GM10847 (cell line): Measurements from ENCODE around the gene TINAG.

Experiments used
- POLR2A ChIP-seq: IDR thresholded peaks from 2 replicates; pipeline ENCODE4 v1.6.1; 2011; ENCODE audit not compliant: insufficient read length; ENCODE audit errors: extremely low read depth

TINAG gene, protein sequence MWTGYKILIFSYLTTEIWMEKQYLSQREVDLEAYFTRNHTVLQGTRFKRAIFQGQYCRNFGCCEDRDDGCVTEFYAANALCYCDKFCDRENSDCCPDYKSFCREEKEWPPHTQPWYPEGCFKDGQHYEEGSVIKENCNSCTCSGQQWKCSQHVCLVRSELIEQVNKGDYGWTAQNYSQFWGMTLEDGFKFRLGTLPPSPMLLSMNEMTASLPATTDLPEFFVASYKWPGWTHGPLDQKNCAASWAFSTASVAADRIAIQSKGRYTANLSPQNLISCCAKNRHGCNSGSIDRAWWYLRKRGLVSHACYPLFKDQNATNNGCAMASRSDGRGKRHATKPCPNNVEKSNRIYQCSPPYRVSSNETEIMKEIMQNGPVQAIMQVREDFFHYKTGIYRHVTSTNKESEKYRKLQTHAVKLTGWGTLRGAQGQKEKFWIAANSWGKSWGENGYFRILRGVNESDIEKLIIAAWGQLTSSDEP

DNA sequence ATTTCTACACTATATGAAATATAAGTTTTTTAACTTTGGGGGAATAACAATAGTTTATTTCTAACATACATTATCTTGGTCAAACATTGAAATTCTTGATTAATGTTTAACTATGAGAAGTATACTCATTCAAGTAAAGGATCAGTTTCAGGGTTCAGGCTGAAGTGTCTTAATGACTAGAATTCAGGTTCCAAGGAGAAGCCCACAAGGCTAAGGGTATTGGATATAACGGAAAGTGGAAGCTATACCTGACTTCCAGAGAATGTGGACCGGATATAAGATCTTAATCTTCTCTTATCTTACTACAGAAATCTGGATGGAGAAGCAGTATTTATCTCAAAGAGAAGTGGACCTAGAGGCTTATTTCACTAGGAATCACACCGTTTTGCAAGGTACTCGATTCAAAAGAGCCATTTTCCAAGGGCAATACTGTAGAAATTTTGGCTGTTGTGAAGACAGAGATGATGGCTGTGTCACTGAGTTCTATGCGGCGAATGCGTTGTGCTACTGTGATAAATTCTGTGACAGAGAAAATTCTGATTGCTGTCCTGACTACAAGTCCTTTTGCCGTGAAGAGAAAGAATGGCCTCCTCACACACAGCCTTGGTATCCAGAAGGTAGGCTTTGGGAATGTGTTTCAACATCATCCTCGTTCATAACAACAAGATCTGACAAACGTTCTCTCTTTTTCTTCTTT, at the start of gene TINAG:
Gene TINAG (plus strand): TSS at position 153 of the 697 bp plus-strand sequence. CDS start 110 bp downstream, at position 263.
- no peak for TF ChIP-seq POLR2A

- no peak for TF ChIP-seq POLR2A
Measured at GRCh38 chr6:54260025-54260424, 48.2 kb upstream of the TINAG start.

DNA sequence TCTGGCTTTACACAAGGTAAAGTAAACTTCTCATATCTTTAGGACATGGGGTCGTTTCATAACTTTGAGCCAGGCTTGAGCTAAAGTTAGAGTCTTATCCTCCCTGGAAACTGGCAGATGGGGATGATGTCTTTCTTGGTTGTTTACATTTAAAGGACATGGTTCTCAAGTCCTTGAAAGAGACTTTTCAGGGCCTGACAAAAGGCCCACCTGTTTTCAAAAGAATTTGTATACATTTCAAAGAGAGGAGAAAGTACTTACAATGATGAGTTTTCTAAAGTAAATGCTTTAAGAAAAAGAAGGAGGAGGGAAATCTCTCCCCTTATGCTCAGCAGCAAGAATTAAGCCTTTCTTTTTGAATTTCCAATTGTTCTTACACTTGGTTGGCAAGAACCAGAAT, 45.7 kb upstream of the TINAG start:
- no peak for TF ChIP-seq POLR2A

DNA sequence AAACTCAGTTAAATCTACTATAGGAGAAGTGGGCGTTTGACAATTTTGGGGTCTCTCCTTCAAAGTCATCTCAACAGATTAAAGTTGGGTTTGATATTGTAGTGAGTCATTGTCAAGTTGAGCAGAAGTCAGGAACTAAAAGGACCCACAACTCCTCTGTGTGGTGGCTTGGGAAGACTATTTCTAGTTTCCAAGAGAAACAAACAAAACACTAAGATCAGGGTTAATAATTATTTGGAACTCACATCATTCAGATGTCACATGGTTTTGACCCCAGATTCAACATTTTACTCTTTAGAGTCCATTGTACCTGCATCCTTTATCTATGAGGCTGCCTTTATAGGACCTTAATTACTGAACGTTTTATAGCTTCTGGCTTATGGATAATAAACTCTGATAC, 45.3 kb upstream of the TINAG start:
- TF ChIP-seq POLR2A, result no peak

GRCh38 chr6:54264581-54265272, 43.5 kb upstream of the TINAG start:
- TF ChIP-seq POLR2A, result no peak

GRCh38 chr6:54266400-54266923, 41.8 kb upstream of the TINAG start:
- TF ChIP-seq POLR2A, result no peak

DNA sequence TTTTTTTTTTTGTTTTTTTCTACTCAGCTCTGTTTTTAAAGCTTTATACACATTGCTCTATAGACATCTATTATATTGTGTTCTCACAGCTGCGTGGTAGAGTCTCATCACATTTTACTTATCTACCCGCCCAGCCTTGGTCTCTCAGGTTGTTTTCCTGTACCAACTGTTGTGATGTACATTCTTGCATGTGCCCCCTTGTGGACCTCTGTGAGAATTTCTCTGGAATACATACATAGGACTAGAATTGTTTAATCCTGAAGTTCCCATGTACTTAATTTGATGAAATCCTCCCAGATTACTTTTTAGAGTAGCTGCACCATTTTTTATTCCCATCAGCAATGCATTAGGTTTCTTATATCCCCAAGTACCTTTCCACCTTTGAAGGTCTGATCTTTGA, 40.4 kb upstream of the TINAG start:
- no peak for TF ChIP-seq POLR2A

DNA sequence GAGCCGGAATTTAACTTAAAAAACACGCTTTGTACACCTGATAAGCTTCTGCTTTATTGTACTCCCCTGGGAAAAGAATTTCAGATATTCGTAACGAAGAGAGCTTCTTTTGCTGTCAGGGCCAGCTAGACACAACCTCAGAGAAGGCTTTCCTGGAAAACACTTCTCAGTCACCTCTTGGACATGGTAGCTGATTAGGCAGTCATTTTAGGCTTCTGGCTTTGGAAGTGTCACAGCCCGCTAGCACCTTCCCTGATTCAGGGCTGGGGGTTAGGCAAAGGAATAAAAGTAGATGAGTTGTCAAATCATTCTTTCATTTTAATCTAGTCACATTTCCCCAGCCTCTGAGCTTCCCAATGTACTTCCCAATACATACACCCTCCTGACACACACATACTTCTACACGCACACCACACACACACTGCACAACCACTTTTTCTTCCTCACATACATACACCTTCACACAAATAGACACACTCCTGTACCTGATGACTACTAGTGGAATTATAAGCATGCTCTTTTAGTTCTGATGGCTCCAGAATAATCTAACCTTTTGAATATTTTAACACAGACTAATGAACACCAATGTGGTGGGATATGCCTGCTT, 34.9 kb upstream of the TINAG start:
- TF ChIP-seq POLR2A, result no peak

DNA sequence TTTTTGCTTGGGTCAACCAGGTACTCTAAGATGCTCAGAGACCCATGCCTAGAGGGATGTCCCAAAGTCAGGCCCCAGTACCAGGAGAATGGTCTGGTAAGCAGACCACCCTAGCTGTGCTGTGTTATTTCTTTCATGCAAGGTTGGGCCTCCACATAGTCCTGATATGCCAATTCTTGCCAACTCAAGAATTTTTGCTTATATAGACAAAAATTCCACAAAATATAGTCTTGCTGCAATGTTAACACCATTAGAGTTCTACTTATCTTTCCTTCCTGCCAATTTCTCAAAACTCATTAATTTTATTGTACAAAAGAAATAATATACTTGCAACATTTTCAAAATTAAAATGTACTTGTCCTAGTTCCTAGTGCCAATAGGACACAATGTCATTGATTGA, 33.9 kb upstream of the TINAG start:
- TF ChIP-seq POLR2A, result no peak

DNA sequence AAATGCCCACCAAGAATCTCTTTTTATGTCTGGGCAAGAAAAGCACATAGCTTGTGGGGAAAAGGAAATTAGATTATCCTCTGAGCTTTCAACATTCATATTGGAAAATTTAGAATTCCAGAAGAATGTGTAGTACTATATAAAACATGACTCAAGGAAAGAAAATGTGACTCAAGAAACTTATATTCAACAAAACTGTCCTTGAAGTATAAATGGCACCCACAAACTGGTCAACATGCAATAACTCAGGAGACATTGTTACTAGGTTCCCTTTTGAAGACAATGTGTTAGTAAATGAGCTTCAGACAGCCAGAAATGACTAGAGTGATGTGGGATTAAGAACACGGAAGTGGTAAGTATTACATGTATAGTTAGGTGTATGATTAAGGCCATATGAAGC, 26.1 kb upstream of the TINAG start:
- TF ChIP-seq POLR2A, result no peak

GRCh38 chr6:54284161-54284860, 23.9 kb upstream of the TINAG start:
- TF ChIP-seq POLR2A, result no peak

GRCh38 chr6:54285595-54285994, 22.6 kb upstream of the TINAG start:
- no peak for TF ChIP-seq POLR2A

DNA sequence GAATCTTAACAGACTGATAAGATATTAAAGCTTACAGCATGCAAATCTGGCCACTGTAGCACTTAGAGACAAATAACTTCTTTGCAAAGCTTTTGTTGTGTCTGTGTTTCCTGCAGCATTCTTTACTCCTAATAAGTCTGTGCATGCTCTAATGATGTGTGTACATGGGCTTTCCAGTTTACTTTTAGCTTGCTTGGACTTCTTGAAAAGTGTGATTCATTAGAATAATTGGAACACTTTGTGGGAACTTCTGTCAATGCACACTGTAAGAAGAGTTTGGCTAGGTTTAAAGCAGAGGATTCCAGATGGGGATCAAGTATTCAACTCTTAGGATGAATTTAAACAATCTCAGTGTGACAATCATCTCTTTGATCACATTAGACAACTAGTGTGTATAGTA, 22.1 kb upstream of the TINAG start:
- no peak for TF ChIP-seq POLR2A

DNA sequence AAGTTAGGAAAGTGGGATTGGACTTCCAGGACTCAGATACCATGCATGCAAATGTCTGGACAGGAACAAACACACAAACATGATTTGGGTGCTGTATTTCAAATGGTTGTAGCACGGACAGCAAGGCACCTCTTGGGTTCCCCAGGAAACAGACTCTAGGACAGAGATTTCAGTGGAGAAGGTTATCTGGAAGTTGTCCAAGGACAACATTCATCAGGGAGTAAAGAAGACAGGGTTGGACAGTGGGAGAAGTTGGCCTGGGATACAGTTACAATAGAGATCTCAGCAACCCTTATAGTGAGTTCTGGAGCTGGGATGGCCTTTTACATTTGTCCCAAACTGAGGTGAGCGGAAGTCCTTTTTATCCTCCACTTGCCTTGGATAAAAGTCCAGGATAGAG, 19.8 kb upstream of the TINAG start:
- TF ChIP-seq POLR2A, result no peak

DNA sequence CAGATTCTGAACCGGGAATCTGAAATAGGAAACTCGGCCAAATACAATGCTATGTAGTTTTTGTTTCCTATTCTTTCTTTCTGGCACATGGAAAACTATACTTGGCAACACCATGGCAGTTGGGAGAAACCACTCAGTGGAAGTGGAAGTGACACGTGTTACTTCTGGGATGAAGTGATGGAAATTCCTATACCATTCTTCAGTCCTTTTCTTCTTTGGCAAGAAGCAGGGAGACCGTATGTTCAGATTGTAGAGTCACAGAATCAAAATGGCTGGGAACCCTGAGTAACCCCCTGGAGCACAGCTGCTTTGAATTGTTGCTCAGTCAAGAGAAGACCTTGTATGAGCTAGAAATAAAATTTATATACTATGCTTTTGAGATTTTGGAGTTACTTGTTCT, 18.8 kb upstream of the TINAG start:
- TF ChIP-seq POLR2A, result no peak
